GM10266 (cell line): ENCODE results near the gene NTHL1.
"Not testable (repeated sequence)": the region's sequence is repeated elsewhere in the genome, so short reads cannot be mapped to it uniquely, and the experiment has no call there.

ENCODE experiments used
- DNase-seq: peaks from one replicate; pipeline ENCODE4 v3.0.0; 2012; ENCODE audit errors: extremely low spot score
- TF ChIP-seq, protein P1 (sequence below): IDR thresholded peaks from 2 replicates; pipeline ENCODE4 v1.5.1; 2012; ENCODE audit warnings: mild to moderate bottlenecking, low read depth; ENCODE audit not compliant: control insufficient read depth, insufficient read depth; ENCODE audit errors: missing control alignments

Gene NTHL1

DNA sequence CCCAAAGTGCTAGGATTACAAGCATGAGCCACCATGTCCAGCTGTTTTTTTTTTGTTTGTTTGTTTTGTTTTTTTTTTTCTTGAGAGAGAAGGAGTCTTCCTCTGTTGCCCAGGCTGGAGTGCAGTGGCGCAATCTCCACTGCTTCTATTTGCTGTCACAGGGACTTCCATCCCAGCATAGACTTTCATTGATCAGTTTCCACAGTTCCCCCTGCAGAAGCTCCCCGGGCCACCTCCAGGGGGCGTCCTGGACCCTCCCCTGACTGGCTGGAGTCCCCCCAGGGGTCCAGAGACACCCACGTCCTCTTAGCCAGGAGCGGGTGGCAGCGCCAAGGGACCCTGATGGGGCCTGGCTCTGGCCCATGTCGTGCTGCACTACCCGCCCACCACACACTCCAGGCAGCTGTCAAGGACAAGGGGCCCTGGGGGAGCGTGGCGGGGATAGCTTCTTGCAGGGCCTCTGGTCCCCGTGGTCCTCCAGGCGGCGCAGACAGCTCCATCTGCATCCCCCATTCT, 31.2 kb downstream of the NTHL1 start:
- TF ChIP-seq, protein P1, sequence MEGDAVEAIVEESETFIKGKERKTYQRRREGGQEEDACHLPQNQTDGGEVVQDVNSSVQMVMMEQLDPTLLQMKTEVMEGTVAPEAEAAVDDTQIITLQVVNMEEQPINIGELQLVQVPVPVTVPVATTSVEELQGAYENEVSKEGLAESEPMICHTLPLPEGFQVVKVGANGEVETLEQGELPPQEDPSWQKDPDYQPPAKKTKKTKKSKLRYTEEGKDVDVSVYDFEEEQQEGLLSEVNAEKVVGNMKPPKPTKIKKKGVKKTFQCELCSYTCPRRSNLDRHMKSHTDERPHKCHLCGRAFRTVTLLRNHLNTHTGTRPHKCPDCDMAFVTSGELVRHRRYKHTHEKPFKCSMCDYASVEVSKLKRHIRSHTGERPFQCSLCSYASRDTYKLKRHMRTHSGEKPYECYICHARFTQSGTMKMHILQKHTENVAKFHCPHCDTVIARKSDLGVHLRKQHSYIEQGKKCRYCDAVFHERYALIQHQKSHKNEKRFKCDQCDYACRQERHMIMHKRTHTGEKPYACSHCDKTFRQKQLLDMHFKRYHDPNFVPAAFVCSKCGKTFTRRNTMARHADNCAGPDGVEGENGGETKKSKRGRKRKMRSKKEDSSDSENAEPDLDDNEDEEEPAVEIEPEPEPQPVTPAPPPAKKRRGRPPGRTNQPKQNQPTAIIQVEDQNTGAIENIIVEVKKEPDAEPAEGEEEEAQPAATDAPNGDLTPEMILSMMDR, result peak; percentile 27
- DNase-seq, result no peak

DNA sequence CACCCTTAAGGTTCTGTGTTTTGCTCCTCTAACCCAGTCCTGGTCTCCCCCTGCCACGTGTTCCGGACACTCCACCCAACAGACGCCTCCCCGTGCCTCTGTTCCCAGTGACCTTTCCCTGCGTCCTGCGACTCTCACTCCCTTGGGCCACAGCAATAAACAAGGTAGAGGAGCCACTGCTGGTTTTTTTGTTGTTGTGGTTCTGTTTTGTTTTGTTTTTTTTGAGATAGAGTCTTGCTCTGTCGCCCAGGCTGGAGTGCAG, 31.8 kb downstream of the NTHL1 start:
- TF ChIP-seq, protein P1, result no peak
- DNase-seq, result no peak

DNA sequence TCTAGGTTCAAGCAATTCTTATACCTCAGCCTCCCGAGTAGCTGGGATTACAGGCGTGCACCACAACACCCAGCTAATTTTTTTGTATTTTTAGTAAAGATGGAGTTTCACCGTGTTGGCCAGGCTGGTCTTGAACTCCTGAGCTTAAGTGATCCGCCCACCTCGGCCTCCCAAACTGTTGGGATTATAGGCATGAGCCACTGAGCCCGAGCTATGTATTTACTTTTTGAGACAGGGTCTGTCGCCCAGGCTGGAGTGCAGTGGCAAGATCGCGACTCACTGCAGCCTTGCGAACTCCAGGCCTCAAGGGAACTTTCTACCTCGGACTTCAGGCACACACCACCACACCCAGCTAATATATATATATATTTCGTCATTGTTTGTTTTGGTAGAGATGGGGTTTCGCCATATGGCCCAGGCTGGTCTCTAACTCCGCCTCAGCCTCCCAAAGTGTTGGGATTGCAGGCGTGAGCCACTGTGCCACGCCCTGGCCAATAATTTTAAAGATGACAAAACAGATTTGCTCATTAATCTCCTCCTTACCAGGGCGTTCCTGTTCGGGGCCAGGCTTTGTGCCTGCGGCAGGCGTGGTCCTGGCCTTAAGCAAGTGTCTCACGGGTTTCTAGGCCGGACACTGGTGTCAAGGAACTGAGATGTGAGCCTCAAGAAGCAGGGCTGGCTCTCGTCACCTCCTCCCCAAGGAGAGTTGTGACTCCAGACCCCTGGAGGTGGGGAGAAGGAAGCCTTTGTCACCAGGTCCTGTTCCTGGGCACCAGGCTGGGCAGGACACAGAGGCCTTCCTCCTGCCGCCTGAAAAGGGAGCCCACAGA, 32.3 kb downstream of the NTHL1 start:
- DNase-seq, result no peak
- TF ChIP-seq, protein P1, result no peak

DNA sequence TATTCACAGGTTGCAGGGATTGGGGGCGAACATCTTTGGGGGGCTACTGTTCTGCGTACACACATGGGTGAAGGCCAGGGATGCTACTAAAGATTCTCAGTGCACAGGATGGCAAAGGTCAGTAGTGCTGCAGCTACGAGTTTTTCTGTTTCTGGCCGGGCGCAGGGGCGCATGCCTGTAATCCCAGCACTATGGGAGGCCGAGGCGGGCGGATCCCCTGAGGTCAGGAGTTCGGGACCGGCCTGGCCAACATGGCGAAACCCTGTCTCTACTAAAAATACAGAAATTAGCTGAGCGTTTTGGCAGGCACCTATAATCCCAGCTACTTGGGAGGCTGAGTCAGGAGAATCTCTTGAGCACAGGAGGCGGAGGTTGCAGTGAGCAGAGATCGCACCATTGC, 34.1 kb downstream of the NTHL1 start:
- TF ChIP-seq, protein P1, result no peak

DNA sequence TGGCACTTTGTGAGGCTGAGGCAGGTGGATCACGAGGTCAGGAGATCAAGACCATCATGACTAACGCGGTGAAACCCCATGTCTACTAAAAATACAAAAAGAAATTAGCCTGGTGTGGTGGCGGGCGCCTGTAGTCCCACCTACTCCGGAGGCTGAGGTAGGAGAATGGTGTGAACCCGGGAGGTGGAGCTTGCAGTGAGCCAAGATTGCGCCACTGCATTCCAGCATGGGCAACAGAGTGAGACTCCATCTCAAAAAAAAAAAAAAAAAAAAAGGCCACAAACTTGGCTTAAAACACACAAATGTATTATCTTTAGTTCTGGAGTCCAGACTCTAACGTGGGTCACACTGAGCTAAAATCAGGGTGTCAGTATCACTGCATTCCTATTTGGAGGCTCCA, 35.9 kb downstream of the NTHL1 start:
- not testable (repeated sequence) for DNase-seq

More for the DNA sequence above, 34.1 kb downstream of the NTHL1 start:
- DNase-seq, result no peak

DNA sequence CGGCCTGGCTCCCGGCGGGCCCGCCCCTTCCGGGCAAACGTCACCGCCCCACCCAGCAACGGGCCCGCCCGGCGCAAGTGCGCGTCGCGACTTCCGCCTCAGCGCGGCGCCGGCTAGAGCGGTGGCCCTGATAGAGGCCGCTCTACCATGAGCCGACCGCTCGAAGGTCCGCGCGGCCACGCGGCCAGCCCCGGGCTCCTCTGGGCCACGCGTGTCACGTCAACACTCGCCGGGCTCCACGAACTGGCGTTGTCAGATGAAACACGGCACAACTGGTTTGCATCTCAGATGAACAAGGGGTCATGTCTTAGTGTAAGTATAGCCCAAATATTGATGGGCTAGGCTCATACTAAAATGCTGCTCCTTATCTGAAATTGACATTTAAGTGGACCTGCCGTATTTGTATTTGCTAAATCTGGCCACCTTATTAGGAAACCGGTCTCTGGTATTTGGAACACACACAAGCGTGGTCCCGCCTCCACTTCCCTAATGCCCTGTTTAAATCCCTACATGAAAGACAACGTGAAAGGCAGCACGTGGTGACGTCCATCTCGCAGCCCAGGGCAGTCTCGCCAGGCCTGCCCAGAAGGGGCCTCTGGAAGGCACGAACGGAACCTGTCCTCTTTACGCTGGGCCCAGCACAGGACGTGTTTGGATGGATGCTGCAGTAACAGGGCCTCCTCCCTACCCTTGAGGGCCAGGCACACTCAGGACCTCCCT, 37.7 kb downstream of the NTHL1 start, which contains the start of gene ZNF598:
ZNF598 (minus strand) TSS at position 31 of the 720 bp plus-strand sequence.
- peak; percentile 98 for DNase-seq
- TF ChIP-seq, protein P1, result no peak

DNA sequence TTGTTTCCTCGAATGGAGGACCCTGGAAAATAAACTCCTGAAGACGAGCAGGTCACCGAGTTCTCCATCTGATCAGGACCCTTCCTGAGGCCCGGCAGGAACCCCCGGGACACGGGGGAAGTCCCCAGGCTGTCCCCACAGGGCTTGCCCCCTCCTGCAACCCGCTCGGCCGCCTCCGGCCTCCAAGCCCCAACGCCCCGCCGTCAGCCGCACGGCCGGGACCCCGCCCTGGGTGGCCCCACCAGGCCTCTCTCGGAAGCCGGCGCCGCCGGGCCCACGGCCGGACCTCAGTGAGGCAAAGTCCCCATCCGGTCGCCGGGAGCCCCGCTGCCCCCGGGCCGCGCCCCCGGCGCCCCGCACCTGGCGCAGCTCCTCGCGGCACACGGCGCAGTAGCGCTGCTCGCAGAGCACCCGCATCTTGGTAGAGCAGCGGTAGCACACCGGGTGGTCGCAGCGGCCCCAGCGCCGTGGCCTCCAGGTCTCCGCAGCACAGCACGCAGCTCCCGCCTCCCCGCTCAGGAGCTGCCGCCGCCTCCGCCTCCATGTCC, 38.4 kb downstream of the NTHL1 start:
- TF ChIP-seq, protein P1, result no peak

More for the DNA sequence above, 38.4 kb downstream of the NTHL1 start:
- DNase-seq, result no peak
